ENCODE measurements around the gene ESPNL. TPM values are rescaled to one million over a fixed set of nuclear protein-coding genes. Genes with fewer than 3 reads are reported as not detected.

ESPNL gene
- polyA plus RNA-seq (0.14 to 0.19 TPM (median 0.16 TPM) in 3 replicates), polyA minus RNA-seq (0.13 to 0.20 TPM (median 0.20 TPM) in 3 replicates)
- polyA plus RNA-seq (2011; ENCODE audit: low read depth) = not detected
- 0.04 and 0.16 TPM in 2 replicates for polyA plus RNA-seq (2011; cell fraction: cytosol; rRNA removed)
- 0.09 and 0.19 TPM in 2 replicates for polyA plus RNA-seq (2011; cell fraction: nucleus; rRNA removed)
- 0.03 and 0.28 TPM in 2 replicates for polyA plus RNA-seq (2012; ENCODE audit: low replicate concordance)
- polyA minus RNA-seq (2011; cell fraction: cytosol; rRNA and poly(A)+ RNA removed) = 0.58 TPM
- 0.21 TPM in 1 of 2 replicates, not detected in the other for polyA minus RNA-seq (2011; cell fraction: nucleus; rRNA and poly(A)+ RNA removed)

- no peaks in the 10 kb centered on the region for H3K79me2 ChIP-seq (ENCODE audit: control insufficient read depth, insufficient read depth, low read length)
- no peak within 1 kb of the TSS for H3K27ac ChIP-seq (ENCODE audit: control insufficient read depth, insufficient read depth, low read length)
- dilution Hi-C loops (cut with MboI; ENCODE audit: extremely low pct_ligation_motif_present, low sequenced_read_pairs) = no loop called here
- H3K9me1 ChIP-seq (ENCODE audit: control insufficient read depth, extremely low read depth, insufficient read depth, low read length) = no peaks in the 10 kb centered on the region
- no peak within 1 kb of the TSS for H3K4me2 ChIP-seq (ENCODE audit: control insufficient read depth, extremely low read depth, insufficient read depth, low read depth, low read length)
- no peaks in the 10 kb centered on the region for H4K20me1 ChIP-seq (ENCODE audit: control insufficient read depth, extremely low read depth, insufficient read depth, low read length)
- no peak for DNase-seq (ENCODE audit: low read depth, low spot score)
- no peak within 1 kb of the TSS for H3K9ac ChIP-seq (ENCODE audit: control insufficient read depth, extremely low read depth, insufficient read depth, low read length)
- no peak for FAIRE-seq
- H3K4me1 ChIP-seq (ENCODE audit: control insufficient read depth, extremely low read depth, insufficient read depth, low read length) = peaks cover 8% of the 10 kb centered on the region
- no peak within 1 kb of the TSS for H2AFZ ChIP-seq (ENCODE audit: control insufficient read depth, low read length)
- H3K9me3 ChIP-seq (ENCODE audit: control insufficient read depth, low read depth, low read length) = no peaks in the 10 kb centered on the region
- no peak within 1 kb of the TSS for H3K4me3 ChIP-seq (ENCODE audit: control insufficient read depth in 2 of 3, extremely low read depth in 1 of 3, insufficient read depth in 2 of 3, low read depth in 1 of 3, low read length in 3 of 3)
- TF ChIP-seq EZH2 (IDR thresholded peaks at IDR 0.05; ENCODE audit: low read length) = no peak
- TF ChIP-seq CTCF (optimal IDR thresholded peaks at IDR 0.05 in 1 of 3, IDR thresholded peaks at IDR 0.05 in 1 of 3, conservative IDR thresholded peaks at IDR 0.05 in 1 of 3; ENCODE audit: extremely low read depth in 1 of 3, insufficient read depth in 2 of 3, low read length in 3 of 3) = no peak
- H3K36me3 ChIP-seq (ENCODE audit: control insufficient read depth in 2 of 2, extremely low read depth in 1 of 2, insufficient read depth in 2 of 2, low read length in 2 of 2) = no peaks in the 10 kb centered on the region
- no peaks in the 10 kb centered on the region for H3K27me3 ChIP-seq (ENCODE audit: control insufficient read depth, extremely low read depth, insufficient read depth, low read length)
These were observed at the start of gene ESPNL for GRCh38 chr2:238100049-238100820. Gene ESPNL (plus strand): TSS chr2:238100340. CDS start chr2:238100420, 80 bp downstream.

DNA sequence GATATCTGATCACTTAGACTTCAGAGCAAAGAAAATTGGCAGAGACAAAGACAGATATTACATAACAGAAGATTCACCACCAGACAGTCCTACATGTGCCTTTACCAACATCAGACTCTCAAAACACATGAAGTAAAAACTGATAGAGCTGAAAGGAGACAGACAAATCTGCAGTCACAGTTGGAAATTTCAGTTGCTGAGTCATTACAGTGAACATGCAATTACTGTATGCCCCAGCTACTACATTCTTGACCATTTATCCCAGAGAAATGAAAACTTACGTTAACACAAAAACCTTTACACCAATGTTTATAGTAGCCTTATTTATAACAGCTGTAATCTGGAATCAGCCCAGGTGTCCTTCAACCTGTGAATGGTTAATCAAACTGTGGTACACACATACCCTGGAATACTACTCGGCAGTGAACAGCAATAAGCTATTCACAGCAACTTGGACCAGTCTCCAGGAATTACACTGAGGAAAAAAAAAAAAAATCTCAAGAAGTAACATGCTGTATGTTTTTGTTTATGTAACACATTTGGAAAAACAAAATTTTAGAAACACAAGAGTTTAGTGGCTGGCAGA lies 46.9 kb upstream of the ESPNL start:
- dilution Hi-C loops (cut with MboI; ENCODE audit: extremely low pct_ligation_motif_present, low sequenced_read_pairs) = no loop called here
- H3K9ac ChIP-seq (ENCODE audit: control insufficient read depth, extremely low read depth, insufficient read depth, low read length) = no peak overlapping the region
- no peak for DNase-seq (ENCODE audit: low read depth, low spot score)

More for the DNA sequence above, 46.9 kb upstream of the ESPNL start:
- Histone ChIP-seq H3K27me3 (ENCODE audit: control insufficient read depth, extremely low read depth, insufficient read depth, low read length) (no peaks in the 10 kb centered on the region), H4K20me1 (ENCODE audit: control insufficient read depth, extremely low read depth, insufficient read depth, low read length) (no peaks in the 10 kb centered on the region), H2AFZ (ENCODE audit: control insufficient read depth, low read length) (no peak overlapping the region), H3K4me1 (ENCODE audit: control insufficient read depth, extremely low read depth, insufficient read depth, low read length) (no peaks in the 10 kb centered on the region), H3K9me1 (ENCODE audit: control insufficient read depth, extremely low read depth, insufficient read depth, low read length) (no peaks in the 10 kb centered on the region), H3K36me3 (ENCODE audit: control insufficient read depth in 2 of 2, extremely low read depth in 1 of 2, insufficient read depth in 2 of 2, low read length in 2 of 2) (no peaks in the 10 kb centered on the region), H3K79me2 (ENCODE audit: control insufficient read depth, insufficient read depth, low read length) (no peaks in the 10 kb centered on the region), H3K4me2 (ENCODE audit: control insufficient read depth, extremely low read depth, insufficient read depth, low read depth, low read length) (no peak overlapping the region), H3K9me3 (ENCODE audit: control insufficient read depth, low read depth, low read length) (no peaks in the 10 kb centered on the region), H3K4me3 (ENCODE audit: control insufficient read depth in 2 of 3, extremely low read depth in 1 of 3, insufficient read depth in 2 of 3, low read depth in 1 of 3, low read length in 3 of 3) (no peak overlapping the region), H3K27ac (ENCODE audit: control insufficient read depth, insufficient read depth, low read length) (no peak overlapping the region)
- TF ChIP-seq EZH2 (IDR thresholded peaks at IDR 0.05; ENCODE audit: low read length) (no peak), CTCF (optimal IDR thresholded peaks at IDR 0.05 in 1 of 3, IDR thresholded peaks at IDR 0.05 in 1 of 3, conservative IDR thresholded peaks at IDR 0.05 in 1 of 3; ENCODE audit: extremely low read depth in 1 of 3, insufficient read depth in 2 of 3, low read length in 3 of 3) (no peak)
- FAIRE-seq = no peak
